Fibroblast of skin of left biceps (primary cell): ENCODE data around the gene CLIC4.
A peak's percentile ranks its signal among the peaks of the same experiment; 100 is the strongest.
"Not testable (repeated sequence)": the region's sequence is repeated elsewhere in the genome, so short reads cannot be mapped to it uniquely, and the experiment has no call there.

Experiments used
- DNase-seq, 2 experiments: peaks; one replicate each; pipeline ENCODE4 v3.0.0-alpha.2; 2013; ENCODE audit warnings: low read depth in 2 of 2

The CLIC4 gene

GRCh38 chr1:24745711-24746413 lies 615 bp downstream of the CLIC4 start:
- peak in 1 of 2 experiments; percentile 41 for DNase-seq

GRCh38 chr1:24748191-24749121 lies 3.2 kb downstream of the CLIC4 start:
- DNase-seq: no peak

- no peak for DNase-seq
These were observed 4.0 kb downstream of the CLIC4 start for GRCh38 chr1:24749252-24749651.

GRCh38 chr1:24749886-24750285 lies 4.6 kb downstream of the CLIC4 start:
- no peak for DNase-seq

GRCh38 chr1:24751833-24752232 lies 6.6 kb downstream of the CLIC4 start:
- no peak for DNase-seq

GRCh38 chr1:24752305-24752704 lies 7.1 kb downstream of the CLIC4 start:
- no peak for DNase-seq

GRCh38 chr1:24754229-24754628 lies 9.0 kb downstream of the CLIC4 start:
- no peak for DNase-seq

GRCh38 chr1:24755323-24755722 lies 10.1 kb downstream of the CLIC4 start:
- DNase-seq: not testable (repeated sequence)

- no peak for DNase-seq
These were observed 11.1 kb downstream of the CLIC4 start for GRCh38 chr1:24756395-24756794.

GRCh38 chr1:24759492-24759891 lies 14.2 kb downstream of the CLIC4 start:
- no peak for DNase-seq

- DNase-seq: no peak
These were observed 16.3 kb downstream of the CLIC4 start for GRCh38 chr1:24761582-24761981.

GRCh38 chr1:24762133-24762676 lies 17.0 kb downstream of the CLIC4 start:
- DNase-seq: no peak

GRCh38 chr1:24763671-24764070 lies 18.4 kb downstream of the CLIC4 start:
- DNase-seq: no peak

- no peak for DNase-seq
These were observed 19.2 kb downstream of the CLIC4 start for GRCh38 chr1:24764439-24764838.

- no peak for DNase-seq
These were observed 19.6 kb downstream of the CLIC4 start for GRCh38 chr1:24764848-24765247.

GRCh38 chr1:24765308-24765988 lies 20.2 kb downstream of the CLIC4 start:
- peak in 1 of 2 experiments; percentile 26 for DNase-seq

GRCh38 chr1:24767351-24767750 lies 22.1 kb downstream of the CLIC4 start:
- DNase-seq: no peak

- DNase-seq: no peak
These were observed 23.8 kb downstream of the CLIC4 start for GRCh38 chr1:24768873-24769605.

- peak; percentile 93 to 94 for DNase-seq
These were observed 24.7 kb downstream of the CLIC4 start for GRCh38 chr1:24769656-24770651.

- DNase-seq: no peak
These were observed 25.6 kb downstream of the CLIC4 start for GRCh38 chr1:24770881-24771280.
